HEK293 (cell line): ENCODE results near the gene RAD51C.

Experiments
- CTCF ChIA-PET: fragments of 350-600 bp; formaldehyde crosslinking; extraction: SDS; loops from one replicate; lab custom pipeline; 2021; ENCODE audit warnings: antibody characterized with exemption; lab: Yijun Ruan, JAX
- POLR2A ChIA-PET: fragments of 300-600 bp; formaldehyde crosslinking; extraction: SDS; loops from one replicate; lab custom pipeline; 2020; ENCODE audit warnings: antibody characterized with exemption, inconsistent platforms; lab: Yijun Ruan, JAX
- H3K27ac ChIP-seq: fragments of 200-500 bp; sonication (Bioruptor generic); 2 replicates; pipeline ENCODE4 v1.5.1; 2014; ENCODE audit warnings: low read depth, low read length, control low read depth, inconsistent platforms; ENCODE audit errors: extremely low read depth
- H3K36me3 ChIP-seq, 2 experiments: fragments of 200-500 bp in 1 of 2; sonication (Bioruptor generic) in 1 of 2; 1 replicate in 1 of 2; 2 replicates in 1 of 2; pipeline ENCODE4 v1.5.1; 2014 to 2017; ENCODE audit warnings: inconsistent platforms in 2 of 2, low read length in 2 of 2; ENCODE audit not compliant: control insufficient read depth in 2 of 2, insufficient read depth in 1 of 2
- H3K4me1 ChIP-seq: fragments of 200-500 bp; sonication (Bioruptor generic); 2 replicates; pipeline ENCODE4 v1.5.1; 2014; ENCODE audit warnings: mild to moderate bottlenecking, low read length, inconsistent platforms; ENCODE audit not compliant: control insufficient read depth, insufficient read depth
- H3K4me3 ChIP-seq: 2 replicates; pipeline ENCODE4 v1.5.1; 2011; ENCODE audit warnings: low read depth, mild to moderate bottlenecking, control low read depth, low read length, moderate library complexity
- H3K9me3 ChIP-seq: fragments of 200-500 bp; sonication (Bioruptor generic); 2 replicates; pipeline ENCODE4 v1.5.1; 2014; ENCODE audit warnings: low read depth, low read length, inconsistent platforms; ENCODE audit not compliant: control insufficient read depth, insufficient read depth
- GLIS2 ChIP-seq: fragments of 450-650 bp; formaldehyde crosslinking; IDR thresholded peaks from 2 replicates; pipeline ENCODE4 v1.5.1; 2016; ENCODE audit warnings: missing biosample characterization, missing genetic modification characterization
- IKZF3 ChIP-seq: fragments of 450-650 bp; IDR thresholded peaks from 2 replicates; pipeline ENCODE4 v1.5.0; 2018; ENCODE audit warnings: missing biosample characterization, mild to moderate bottlenecking, missing genetic modification characterization, moderate library complexity
- OSR2 ChIP-seq: fragments of 450-650 bp; formaldehyde crosslinking; IDR thresholded peaks from 2 replicates; pipeline ENCODE4 v1.5.1; 2016; ENCODE audit warnings: missing biosample characterization, missing genetic modification characterization
- WT1 ChIP-seq: fragments of 450-650 bp; formaldehyde crosslinking; IDR thresholded peaks from 2 replicates; pipeline ENCODE4 v1.5.1; 2016; ENCODE audit warnings: missing biosample characterization, missing genetic modification characterization
- ZBTB1 ChIP-seq: fragments of 450-650 bp; formaldehyde crosslinking; IDR thresholded peaks from 2 replicates; pipeline ENCODE4 v1.5.1; 2016; ENCODE audit warnings: missing biosample characterization, missing genetic modification characterization
- ZFP3 ChIP-seq: fragments of 450-650 bp; formaldehyde crosslinking; IDR thresholded peaks from 2 replicates; pipeline ENCODE4 v1.5.1; 2016; ENCODE audit warnings: low read depth, missing biosample characterization, missing genetic modification characterization
- ZFP41 ChIP-seq: fragments of 450-650 bp; formaldehyde crosslinking; IDR thresholded peaks from 2 replicates; pipeline ENCODE4 v1.5.1; 2016; ENCODE audit warnings: missing biosample characterization, missing genetic modification characterization, borderline replicate concordance
- ZNF140 ChIP-seq: fragments of 450-650 bp; formaldehyde crosslinking; IDR thresholded peaks from 2 replicates; pipeline ENCODE4 v1.5.1; 2016; ENCODE audit warnings: missing biosample characterization, missing genetic modification characterization
- ZNF169 ChIP-seq: fragments of 450-650 bp; formaldehyde crosslinking; IDR thresholded peaks from 2 replicates; pipeline ENCODE4 v1.5.1; 2016; ENCODE audit warnings: missing biosample characterization, missing genetic modification characterization
- ZNF239 ChIP-seq: fragments of 450-650 bp; formaldehyde crosslinking; IDR thresholded peaks from 2 replicates; pipeline ENCODE4 v1.5.1; 2016; ENCODE audit warnings: missing biosample characterization, missing genetic modification characterization
- ZNF248 ChIP-seq: fragments of 450-650 bp; formaldehyde crosslinking; IDR thresholded peaks from 2 replicates; pipeline ENCODE4 v1.5.1; 2017; ENCODE audit warnings: missing biosample characterization, missing genetic modification characterization
- ZNF266 ChIP-seq: fragments of 450-650 bp; formaldehyde crosslinking; IDR thresholded peaks from 2 replicates; pipeline ENCODE4 v1.5.1; 2016; ENCODE audit warnings: missing biosample characterization, missing genetic modification characterization, low read depth
- ZNF433 ChIP-seq: fragments of 450-650 bp; formaldehyde crosslinking; IDR thresholded peaks from 2 replicates; pipeline ENCODE4 v1.5.1; 2016; ENCODE audit warnings: missing biosample characterization, missing genetic modification characterization, low read depth
- ZNF510 ChIP-seq: fragments of 450-650 bp; formaldehyde crosslinking; IDR thresholded peaks from 2 replicates; pipeline ENCODE4 v1.5.1; 2018; ENCODE audit warnings: mild to moderate bottlenecking, missing genetic modification characterization, missing biosample characterization; ENCODE audit not compliant: insufficient replicate concordance
- ZNF555 ChIP-seq: fragments of 450-650 bp; formaldehyde crosslinking; conservative IDR thresholded peaks from 2 replicates; pipeline ENCODE4 v1.5.1; 2017; ENCODE audit warnings: missing biosample characterization, mild to moderate bottlenecking, missing genetic modification characterization, inconsistent platforms
- ZNF558 ChIP-seq: fragments of 450-650 bp; formaldehyde crosslinking; IDR thresholded peaks from 2 replicates; pipeline ENCODE4 v1.5.1; 2016; ENCODE audit warnings: missing biosample characterization, missing genetic modification characterization
- ZNF560 ChIP-seq: fragments of 450-650 bp; formaldehyde crosslinking; IDR thresholded peaks from 2 replicates; pipeline ENCODE4 v1.5.1; 2017; ENCODE audit warnings: missing biosample characterization, missing genetic modification characterization, borderline replicate concordance
- ZNF664 ChIP-seq: fragments of 450-650 bp; formaldehyde crosslinking; IDR thresholded peaks from 2 replicates; pipeline ENCODE4 v1.5.1; 2016; ENCODE audit warnings: missing biosample characterization, missing genetic modification characterization
- ZNF747 ChIP-seq: fragments of 450-650 bp; formaldehyde crosslinking; IDR thresholded peaks from 2 replicates; pipeline ENCODE4 v1.5.1; 2016; ENCODE audit warnings: missing biosample characterization, missing genetic modification characterization
- ZXDB ChIP-seq: fragments of 450-650 bp; formaldehyde crosslinking; IDR thresholded peaks from 2 replicates; pipeline ENCODE4 v1.5.1; 2016; ENCODE audit warnings: missing biosample characterization, missing genetic modification characterization
- TF ChIP-seq, protein P1 (sequence below): fragments of 450-650 bp; formaldehyde crosslinking; conservative IDR thresholded peaks from 2 replicates; pipeline ENCODE4 v1.5.1; 2016; ENCODE audit warnings: low read depth, missing biosample characterization, missing genetic modification characterization
- TF ChIP-seq, protein P2 (sequence below): fragments of 450-650 bp; formaldehyde crosslinking; IDR thresholded peaks from 2 replicates; pipeline ENCODE4 v1.5.1; 2016; ENCODE audit warnings: missing biosample characterization, missing genetic modification characterization

Gene RAD51C

DNA sequence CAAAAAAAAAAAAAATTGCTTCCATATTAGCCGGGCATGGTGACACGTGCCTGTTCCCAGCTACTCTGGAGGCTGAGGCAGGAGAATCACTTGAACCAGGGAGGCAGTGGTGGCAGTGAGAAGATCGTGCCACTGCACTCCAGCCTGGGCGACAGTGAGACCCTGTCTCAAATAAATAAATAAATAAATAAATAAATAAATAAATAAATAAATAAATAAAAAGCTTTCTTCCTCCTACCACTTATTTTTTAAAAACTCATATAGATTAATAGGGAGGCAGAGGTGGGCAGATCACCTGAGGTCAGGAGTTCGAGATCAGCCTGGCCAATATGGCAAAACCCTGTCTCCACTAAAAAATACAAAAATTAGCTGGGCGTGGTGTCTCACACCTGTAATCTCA lies 7.9 kb upstream of the RAD51C start (continued):
- TF ChIP-seq, protein P1, sequence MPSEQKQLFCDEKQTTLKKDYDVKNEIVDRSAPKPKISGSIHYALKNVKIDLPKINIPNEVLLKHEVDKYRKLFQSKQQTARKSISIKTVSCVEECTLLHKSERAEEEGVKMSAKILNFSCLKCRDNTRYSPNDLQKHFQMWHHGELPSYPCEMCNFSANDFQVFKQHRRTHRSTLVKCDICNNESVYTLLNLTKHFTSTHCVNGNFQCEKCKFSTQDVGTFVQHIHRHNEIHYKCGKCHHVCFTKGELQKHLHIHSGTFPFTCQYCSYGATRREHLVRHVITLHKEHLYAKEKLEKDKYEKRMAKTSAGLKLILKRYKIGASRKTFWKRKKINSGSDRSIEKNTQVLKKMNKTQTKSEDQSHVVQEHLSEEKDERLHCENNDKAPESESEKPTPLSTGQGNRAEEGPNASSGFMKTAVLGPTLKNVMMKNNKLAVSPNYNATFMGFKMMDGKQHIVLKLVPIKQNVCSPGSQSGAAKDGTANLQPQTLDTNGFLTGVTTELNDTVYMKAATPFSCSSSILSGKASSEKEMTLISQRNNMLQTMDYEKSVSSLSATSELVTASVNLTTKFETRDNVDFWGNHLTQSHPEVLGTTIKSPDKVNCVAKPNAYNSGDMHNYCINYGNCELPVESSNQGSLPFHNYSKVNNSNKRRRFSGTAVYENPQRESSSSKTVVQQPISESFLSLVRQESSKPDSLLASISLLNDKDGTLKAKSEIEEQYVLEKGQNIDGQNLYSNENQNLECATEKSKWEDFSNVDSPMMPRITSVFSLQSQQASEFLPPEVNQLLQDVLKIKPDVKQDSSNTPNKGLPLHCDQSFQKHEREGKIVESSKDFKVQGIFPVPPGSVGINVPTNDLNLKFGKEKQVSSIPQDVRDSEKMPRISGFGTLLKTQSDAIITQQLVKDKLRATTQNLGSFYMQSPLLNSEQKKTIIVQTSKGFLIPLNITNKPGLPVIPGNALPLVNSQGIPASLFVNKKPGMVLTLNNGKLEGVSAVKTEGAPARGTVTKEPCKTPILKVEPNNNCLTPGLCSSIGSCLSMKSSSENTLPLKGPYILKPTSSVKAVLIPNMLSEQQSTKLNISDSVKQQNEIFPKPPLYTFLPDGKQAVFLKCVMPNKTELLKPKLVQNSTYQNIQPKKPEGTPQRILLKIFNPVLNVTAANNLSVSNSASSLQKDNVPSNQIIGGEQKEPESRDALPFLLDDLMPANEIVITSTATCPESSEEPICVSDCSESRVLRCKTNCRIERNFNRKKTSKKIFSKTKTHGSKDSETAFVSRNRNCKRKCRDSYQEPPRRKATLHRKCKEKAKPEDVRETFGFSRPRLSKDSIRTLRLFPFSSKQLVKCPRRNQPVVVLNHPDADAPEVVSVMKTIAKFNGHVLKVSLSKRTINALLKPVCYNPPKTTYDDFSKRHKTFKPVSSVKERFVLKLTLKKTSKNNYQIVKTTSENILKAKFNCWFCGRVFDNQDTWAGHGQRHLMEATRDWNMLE (tag by site-specific recombination), result peak; percentile 83
- 0 out of 2 replicates have a peak, but pooled peaks have one; percentile 11 for TF ChIP-seq ZFP3 (tag by site-specific recombination)
- peak; percentile 81 for TF ChIP-seq ZNF140 (tag by site-specific recombination)
- TF ChIP-seq ZNF558, result peak; percentile 43; the same call in 1 of the 2 replicates
- 0 out of 2 replicates have a peak, but pooled peaks have one; percentile 44 for TF ChIP-seq ZNF433 (tag by site-specific recombination)
- TF ChIP-seq ZNF510, result peak; percentile 52
- TF ChIP-seq ZNF664, result peak; percentile 33; the same call in 1 of the 2 replicates
- peak; percentile 64 for TF ChIP-seq ZNF555 (tag by site-specific recombination)
- 0 out of 2 replicates have a peak, but pooled peaks have one; percentile 63 for TF ChIP-seq ZNF560 (tag by site-specific recombination)
- TF ChIP-seq ZXDB (tag by site-specific recombination), result 0 out of 2 replicates have a peak, but pooled peaks have one; percentile 38
- TF ChIP-seq ZNF266, result peak; percentile 72; the same call in 1 of the 2 replicates
- TF ChIP-seq, protein P2, sequence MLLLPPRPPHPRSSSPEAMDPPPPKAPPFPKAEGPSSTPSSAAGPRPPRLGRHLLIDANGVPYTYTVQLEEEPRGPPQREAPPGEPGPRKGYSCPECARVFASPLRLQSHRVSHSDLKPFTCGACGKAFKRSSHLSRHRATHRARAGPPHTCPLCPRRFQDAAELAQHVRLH (tag by site-specific recombination), result 0 out of 2 replicates have a peak, but pooled peaks have one; percentile 28

DNA sequence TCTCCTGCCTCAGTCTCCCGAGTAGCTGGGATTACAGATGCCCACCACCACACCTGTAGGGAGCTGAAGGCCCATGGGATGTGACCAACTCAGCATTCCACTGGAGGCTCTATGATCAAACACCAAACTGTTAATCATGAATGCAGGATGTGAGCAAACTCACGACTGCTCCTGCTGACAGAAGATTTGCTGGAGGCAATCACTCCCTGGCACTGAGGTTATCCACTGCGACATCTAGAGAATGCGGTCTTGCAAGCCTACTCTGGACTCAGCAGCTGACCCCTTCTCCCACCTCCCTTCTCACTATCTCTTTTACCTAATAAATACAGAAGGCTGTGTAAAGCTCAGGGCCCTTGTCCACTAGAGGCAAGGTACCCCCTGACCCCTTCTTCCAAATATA lies 5.4 kb upstream of the RAD51C start:
- TF ChIP-seq GLIS2 (tag by site-specific recombination), result no peak
- no peak for TF ChIP-seq ZNF248 (tag by site-specific recombination)
- no peak for TF ChIP-seq WT1 (tag by site-specific recombination)
- TF ChIP-seq ZFP3 (tag by site-specific recombination), result no peak
- TF ChIP-seq ZFP41 (tag by site-specific recombination), result no peak
- TF ChIP-seq ZBTB1 (tag by site-specific recombination), result no peak
- no peak for TF ChIP-seq ZNF747 (tag by site-specific recombination)
- TF ChIP-seq OSR2 (tag by site-specific recombination), result no peak
- no peak for TF ChIP-seq ZNF169 (tag by site-specific recombination)
- no peak for TF ChIP-seq ZNF239 (tag by site-specific recombination)
- TF ChIP-seq IKZF3 (tag by site-specific recombination), result no peak
- CTCF ChIA-PET, result interaction anchor here (0.6 kb wide), 1 partner anchor 31 kb away, joined by 3 read pairs; no protein-coding TSS in a partner anchor
- H3K27ac ChIP-seq, result no peak overlapping the region
- no peaks in the 10 kb centered on the region for H3K9me3 ChIP-seq
- no peaks in the 10 kb centered on the region for H3K4me1 ChIP-seq
- POLR2A ChIA-PET, result interaction anchor here (0.6 to 1.0 kb wide), 2 partner anchors 55 to 465 kb away, joined by 3 read pairs; no protein-coding TSS in a partner anchor
- H3K36me3 ChIP-seq, result no peaks in the 10 kb centered on the region
- no peak overlapping the region for H3K4me3 ChIP-seq
